NCI-H748 treated with DMSO at 0.1 percent for 48 hours (cell line): ENCODE data around the gene ROBO1.

ENCODE experiments used
- DNase-seq: peaks from one replicate; lab custom pipeline; 2025; lab: John Stamatoyannopoulos, UW

The ROBO1 gene

DNA sequence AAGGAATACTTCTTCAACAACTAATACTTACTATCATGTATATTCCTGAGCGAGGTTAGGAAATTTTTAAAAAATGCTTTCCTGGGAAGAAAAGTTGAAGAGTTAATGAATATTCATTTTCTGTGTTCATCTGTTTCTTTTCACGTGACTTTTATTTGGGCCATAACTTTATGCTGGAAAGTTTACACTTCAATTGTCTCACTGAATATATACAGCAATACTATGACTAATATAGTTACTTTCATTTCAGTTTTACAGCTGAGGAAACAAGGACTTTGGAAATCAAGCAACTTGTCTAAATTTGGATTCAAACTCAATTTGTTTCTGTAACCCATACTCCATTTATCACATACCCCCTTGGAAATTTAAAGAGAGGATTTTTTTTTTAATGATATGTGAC lies 894.2 kb downstream of the ROBO1 start:
- no peak for DNase-seq

GRCh38 chr3:78872195-78872594 lies 895.6 kb downstream of the ROBO1 start:
- no peak for DNase-seq

DNA sequence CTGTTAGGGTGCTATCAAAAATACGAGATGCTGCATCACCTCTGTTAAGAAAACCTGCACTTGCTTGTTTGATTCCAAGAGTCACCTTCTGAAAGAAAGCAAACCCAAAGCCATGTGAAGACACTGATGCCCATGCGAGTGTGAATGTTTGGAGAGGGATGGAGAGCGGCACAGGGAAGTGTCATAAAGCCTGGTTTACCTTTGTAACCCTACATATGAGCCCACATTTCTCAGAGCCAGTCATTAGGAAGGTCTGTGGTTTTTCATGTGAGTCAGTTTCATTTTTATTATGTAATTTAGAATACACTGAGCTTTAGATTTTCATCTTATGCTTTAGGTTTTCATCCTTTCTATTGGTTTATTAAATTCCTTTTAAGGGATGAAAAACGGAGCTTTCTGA lies 896.8 kb downstream of the ROBO1 start:
- no peak for DNase-seq

DNA sequence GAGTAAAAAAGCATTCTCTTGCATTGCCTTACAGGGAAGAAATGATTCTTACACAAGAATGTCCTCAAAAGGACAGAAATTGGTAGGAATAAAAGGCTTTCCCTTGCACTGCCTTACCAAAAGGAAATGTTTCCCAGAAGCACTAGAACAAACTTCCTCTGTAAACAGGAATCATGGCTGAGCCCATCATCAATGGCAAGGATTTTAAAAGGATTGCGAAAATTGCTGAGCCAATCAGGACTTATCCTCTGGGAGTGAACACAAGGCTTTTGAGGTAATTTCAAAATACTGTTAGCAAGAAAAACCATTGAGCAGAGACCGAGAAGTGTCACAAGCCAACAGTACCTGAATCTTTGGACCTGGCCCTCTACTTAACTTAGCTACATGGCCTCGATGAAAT lies 897.3 kb downstream of the ROBO1 start:
- DNase-seq: no peak

DNA sequence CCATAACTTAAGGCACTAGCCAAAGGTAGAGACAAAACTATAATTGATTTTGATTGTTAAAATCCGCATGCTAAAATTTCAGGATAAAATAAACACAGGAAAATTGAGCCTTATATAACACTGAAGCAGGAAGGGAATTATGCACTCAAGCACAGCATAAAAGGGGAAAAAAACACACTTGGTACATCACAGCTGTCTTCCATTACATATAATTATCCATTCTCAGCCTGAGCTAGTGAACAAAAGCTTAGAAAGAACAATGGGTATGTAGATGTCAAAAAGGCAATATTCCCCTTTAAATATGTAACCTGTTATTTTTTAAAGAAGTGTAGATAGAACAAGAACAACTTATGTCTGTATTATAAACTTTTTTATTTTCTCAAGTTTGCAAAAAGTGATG lies 899.2 kb downstream of the ROBO1 start:
- DNase-seq: peak; percentile 89

DNA sequence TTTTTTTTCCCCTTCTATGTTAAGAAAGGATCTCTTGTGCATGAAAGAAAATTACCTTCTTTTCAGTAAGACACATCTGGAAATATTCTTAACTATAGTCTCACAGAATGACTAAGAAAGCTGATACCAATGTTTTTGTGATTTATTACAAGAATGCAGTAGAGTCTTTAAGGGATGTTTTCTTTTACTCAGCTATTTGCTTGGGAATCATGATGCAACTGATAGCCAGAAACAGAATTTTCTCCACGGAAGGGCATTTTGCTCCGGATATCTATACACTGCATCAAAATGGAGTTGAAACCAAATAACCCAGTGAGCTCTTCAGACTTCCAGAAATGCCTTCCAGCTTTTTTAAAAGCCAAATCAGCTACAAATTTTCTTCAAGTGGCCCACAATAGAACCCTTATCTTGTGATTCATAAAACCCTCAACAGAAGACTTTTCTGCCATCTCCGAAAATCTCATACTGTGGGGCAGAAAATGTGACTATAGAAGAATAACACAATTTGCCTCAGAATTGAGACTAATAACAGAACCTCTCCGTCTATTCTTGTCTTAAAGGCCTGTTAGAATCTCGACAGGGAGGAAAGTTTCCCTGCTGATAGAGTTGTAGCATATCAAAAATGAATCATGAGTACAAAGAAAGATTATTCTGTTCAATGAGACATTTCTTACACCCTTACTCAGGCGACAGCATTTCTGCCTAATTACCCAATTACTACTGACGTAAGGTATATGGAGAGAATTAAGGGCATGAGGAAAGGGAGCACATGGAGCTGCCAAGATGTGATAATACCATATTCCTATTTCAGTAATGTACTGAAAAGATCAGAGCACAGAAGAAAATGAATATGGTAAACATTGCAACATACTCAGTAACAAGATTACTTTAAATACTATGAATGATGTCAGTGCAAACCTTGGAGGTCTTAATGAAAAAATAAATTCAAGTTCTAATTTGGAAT lies 900.1 kb downstream of the ROBO1 start:
- peak; percentile 18 for DNase-seq

GRCh38 chr3:78863306-78864203 lies 904.2 kb downstream of the ROBO1 start:
- no peak for DNase-seq

- DNase-seq: no peak
These were observed 906.6 kb downstream of the ROBO1 start for GRCh38 chr3:78861156-78861555.

- DNase-seq: no peak
These were observed 907.2 kb downstream of the ROBO1 start for GRCh38 chr3:78860567-78860966.

GRCh38 chr3:78858910-78859309 lies 908.9 kb downstream of the ROBO1 start:
- no peak for DNase-seq

DNA sequence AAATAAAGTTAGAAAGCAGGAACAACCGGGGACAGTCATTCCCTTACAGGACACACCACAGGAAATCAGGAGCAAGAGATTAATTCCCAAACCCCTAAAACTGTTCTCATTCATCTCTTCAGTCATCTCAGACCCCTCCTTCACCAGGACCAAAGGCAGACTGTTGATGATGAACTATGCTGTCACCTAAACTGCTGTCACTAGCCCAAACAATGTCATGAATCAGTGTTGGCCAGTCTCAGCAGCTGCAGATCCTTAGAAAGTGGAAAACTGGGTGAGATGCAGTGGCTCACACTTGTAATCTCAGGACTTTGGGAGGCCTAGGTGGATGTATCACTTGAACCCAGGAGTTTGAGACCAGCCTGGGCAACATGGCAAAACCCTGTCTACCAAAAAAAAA lies 909.6 kb downstream of the ROBO1 start:
- DNase-seq: no peak

- DNase-seq: peak; percentile 53
These were observed 910.2 kb downstream of the ROBO1 start for GRCh38 chr3:78857494-78858111.

DNA sequence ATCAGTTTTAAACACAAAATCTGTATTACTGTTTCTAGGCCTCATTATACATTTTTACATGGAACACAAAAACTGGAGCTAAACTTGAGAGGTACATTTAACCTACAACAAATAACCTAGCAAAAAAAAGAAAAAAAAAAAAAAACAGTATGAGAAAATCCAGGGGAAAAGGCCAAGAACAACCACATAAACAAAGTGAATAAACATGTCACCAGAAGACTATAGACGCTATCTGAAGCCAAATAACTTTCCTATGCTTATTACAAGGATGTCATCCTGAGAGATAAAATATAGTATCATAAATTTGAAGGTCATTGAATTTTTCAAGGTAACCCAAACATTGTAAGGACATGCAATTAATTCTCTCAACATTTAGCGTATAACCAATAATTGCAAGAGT lies 911.6 kb downstream of the ROBO1 start:
- DNase-seq: no peak

DNA sequence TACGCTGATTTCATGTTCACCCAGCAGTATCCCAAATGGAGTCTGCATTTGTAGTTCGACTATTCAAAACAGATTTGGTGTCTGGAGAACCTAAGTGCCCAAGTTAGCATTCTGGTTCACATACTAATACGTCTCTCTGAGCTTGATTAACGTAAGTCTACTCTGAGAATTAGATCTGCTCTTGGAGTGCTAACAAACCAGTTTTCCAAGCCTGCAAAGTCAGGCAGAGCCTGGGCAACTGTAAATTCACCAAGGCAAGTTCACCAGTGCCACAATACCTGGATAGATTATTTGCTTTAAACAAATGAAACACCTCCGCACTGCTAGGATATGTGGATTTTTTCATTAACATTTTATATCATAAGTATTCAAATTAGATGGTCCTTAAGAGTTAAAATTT lies 912.6 kb downstream of the ROBO1 start:
- DNase-seq: no peak

DNA sequence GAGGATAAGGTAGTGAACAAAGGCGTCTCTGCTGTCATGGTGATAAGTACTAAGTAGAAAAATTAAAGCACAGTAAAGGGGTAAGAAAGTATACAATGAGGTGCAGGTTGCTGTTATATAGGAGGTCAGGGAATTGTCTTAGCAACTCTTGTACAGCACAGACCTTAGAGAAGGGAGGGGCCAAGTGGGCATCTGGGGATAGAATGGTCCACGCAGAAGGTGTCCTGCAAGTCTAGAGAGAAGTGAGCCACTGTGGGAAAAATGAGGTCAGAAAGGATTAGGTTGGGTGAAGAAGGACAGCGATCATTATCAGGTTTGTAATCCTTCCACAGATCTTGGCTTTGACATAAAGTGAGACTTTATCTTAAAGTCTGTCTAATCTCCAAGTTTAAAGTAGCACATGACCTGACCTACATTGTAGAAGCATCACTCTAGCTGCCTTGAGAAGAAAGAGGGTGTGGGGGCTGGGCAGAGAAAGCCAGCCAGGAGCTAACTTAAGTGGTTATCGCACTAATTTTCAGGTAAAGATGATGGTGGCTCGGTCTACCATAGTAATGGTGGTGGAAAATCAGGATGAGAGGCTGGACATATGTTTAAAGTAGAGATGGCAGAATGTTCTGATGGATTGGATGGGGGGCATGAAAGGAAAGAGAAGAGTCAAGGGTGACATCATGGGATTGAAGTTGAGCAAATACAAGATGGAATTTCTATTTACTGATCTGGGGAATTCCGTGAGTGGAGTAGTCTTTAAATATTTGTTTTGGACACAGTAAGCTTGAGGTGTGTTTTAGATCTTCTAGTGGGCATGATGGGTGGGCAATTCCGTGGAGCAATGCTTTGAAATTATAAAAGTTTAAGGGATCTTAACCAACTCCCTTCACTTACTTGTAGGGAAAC lies 919.2 kb downstream of the ROBO1 start:
- DNase-seq: no peak

DNA sequence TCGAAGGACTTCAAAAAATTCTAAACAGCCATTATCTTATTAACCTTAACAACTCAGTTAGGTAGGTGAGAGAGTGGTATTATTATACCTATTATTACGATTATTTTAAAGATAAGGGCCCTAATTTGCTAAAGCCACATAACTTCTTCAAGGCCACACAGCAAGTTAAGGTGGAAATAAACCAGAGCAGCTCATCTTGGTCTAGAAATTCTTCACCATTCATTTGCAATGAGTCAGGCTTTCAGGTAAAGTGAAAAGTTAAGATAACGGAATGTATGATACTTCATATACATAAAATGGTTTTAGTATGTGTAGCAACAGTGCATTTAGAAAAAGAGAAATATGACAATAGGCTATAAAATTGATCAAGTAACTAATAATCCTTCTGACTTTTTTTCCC lies 920.2 kb downstream of the ROBO1 start:
- no peak for DNase-seq

GRCh38 chr3:78847203-78847602 lies 920.6 kb downstream of the ROBO1 start:
- no peak for DNase-seq

GRCh38 chr3:78846718-78847117 lies 921.1 kb downstream of the ROBO1 start:
- no peak for DNase-seq

DNA sequence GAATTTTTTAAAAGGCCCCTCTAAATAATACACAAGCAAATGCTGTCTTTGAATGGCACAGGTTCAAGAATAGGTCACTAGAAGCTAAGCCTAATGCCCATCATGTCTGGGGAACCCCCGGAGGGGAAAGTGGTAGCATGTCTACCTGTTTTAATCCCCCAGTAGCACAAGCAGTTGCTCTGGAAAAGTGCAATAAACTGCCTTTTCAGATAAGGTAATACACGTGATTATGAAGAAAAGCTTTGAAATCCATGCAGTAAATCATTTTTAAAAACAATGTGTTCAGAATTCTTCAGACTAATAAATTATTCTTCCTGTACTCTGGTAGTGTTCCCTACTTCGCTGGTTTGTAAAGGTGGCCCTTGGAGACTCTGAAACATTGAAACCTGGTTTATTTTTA lies 922.2 kb downstream of the ROBO1 start:
- DNase-seq: no peak

- DNase-seq: no peak
These were observed 923.5 kb downstream of the ROBO1 start for GRCh38 chr3:78844307-78844706.

- DNase-seq: no peak
These were observed 928.1 kb downstream of the ROBO1 start for GRCh38 chr3:78839693-78840092.
